HEK293 (cell line): ENCODE results near the gene PARP9.

Experiments
- CTCF ChIA-PET: fragments of 350-600 bp; formaldehyde crosslinking; extraction: SDS; loops from one replicate; lab custom pipeline; 2021; ENCODE audit warnings: antibody characterized with exemption; lab: Yijun Ruan, JAX
- POLR2A ChIA-PET: fragments of 300-600 bp; formaldehyde crosslinking; extraction: SDS; loops from one replicate; lab custom pipeline; 2020; ENCODE audit warnings: antibody characterized with exemption, inconsistent platforms; lab: Yijun Ruan, JAX
- H3K27ac ChIP-seq: fragments of 200-500 bp; sonication (Bioruptor generic); 2 replicates; pipeline ENCODE4 v1.5.1; 2014; ENCODE audit warnings: low read depth, low read length, control low read depth, inconsistent platforms; ENCODE audit errors: extremely low read depth
- H3K36me3 ChIP-seq, 2 experiments: fragments of 200-500 bp in 1 of 2; sonication (Bioruptor generic) in 1 of 2; 1 replicate in 1 of 2; 2 replicates in 1 of 2; pipeline ENCODE4 v1.5.1; 2014 to 2017; ENCODE audit warnings: inconsistent platforms in 2 of 2, low read length in 2 of 2; ENCODE audit not compliant: control insufficient read depth in 2 of 2, insufficient read depth in 1 of 2
- H3K4me1 ChIP-seq: fragments of 200-500 bp; sonication (Bioruptor generic); 2 replicates; pipeline ENCODE4 v1.5.1; 2014; ENCODE audit warnings: mild to moderate bottlenecking, low read length, inconsistent platforms; ENCODE audit not compliant: control insufficient read depth, insufficient read depth
- H3K4me3 ChIP-seq: 2 replicates; pipeline ENCODE4 v1.5.1; 2011; ENCODE audit warnings: low read depth, mild to moderate bottlenecking, control low read depth, low read length, moderate library complexity
- H3K9me3 ChIP-seq: fragments of 200-500 bp; sonication (Bioruptor generic); 2 replicates; pipeline ENCODE4 v1.5.1; 2014; ENCODE audit warnings: low read depth, low read length, inconsistent platforms; ENCODE audit not compliant: control insufficient read depth, insufficient read depth
- BCL11B ChIP-seq: fragments of 450-650 bp; formaldehyde crosslinking; IDR thresholded peaks from 2 replicates; pipeline ENCODE4 v1.5.1; 2016; ENCODE audit warnings: low read depth, missing biosample characterization, missing genetic modification characterization
- KLF16 ChIP-seq: fragments of 450-650 bp; formaldehyde crosslinking; IDR thresholded peaks from 2 replicates; pipeline ENCODE4 v1.5.1; 2017; ENCODE audit warnings: missing biosample characterization, missing genetic modification characterization
- KLF7 ChIP-seq: fragments of 450-650 bp; formaldehyde crosslinking; IDR thresholded peaks from 2 replicates; pipeline ENCODE4 v1.5.1; 2016; ENCODE audit warnings: missing biosample characterization, missing genetic modification characterization, borderline replicate concordance
- OVOL3 ChIP-seq: fragments of 450-650 bp; formaldehyde crosslinking; IDR thresholded peaks from 2 replicates; pipeline ENCODE4 v1.5.1; 2016; ENCODE audit warnings: missing biosample characterization, missing genetic modification characterization
- SCRT2 ChIP-seq: fragments of 450-650 bp; formaldehyde crosslinking; IDR thresholded peaks from 2 replicates; pipeline ENCODE4 v1.5.1; 2016; ENCODE audit warnings: missing biosample characterization, missing genetic modification characterization
- SP2 ChIP-seq: fragments of 450-650 bp; formaldehyde crosslinking; IDR thresholded peaks from 2 replicates; pipeline ENCODE4 v1.5.1; 2016; ENCODE audit warnings: missing biosample characterization, missing genetic modification characterization
- SP3 ChIP-seq: fragments of 450-650 bp; formaldehyde crosslinking; IDR thresholded peaks from 2 replicates; pipeline ENCODE4 v1.5.1; 2016; ENCODE audit warnings: missing biosample characterization, missing genetic modification characterization
- SP7 ChIP-seq: fragments of 450-650 bp; formaldehyde crosslinking; IDR thresholded peaks from 2 replicates; pipeline ENCODE4 v1.5.1; 2016; ENCODE audit warnings: missing biosample characterization, missing genetic modification characterization
- TRIM28 ChIP-seq: IDR thresholded peaks from 2 replicates; pipeline ENCODE4 v1.6.1; 2011; ENCODE audit warnings: low read length, control low read depth, borderline replicate concordance
- ZFP41 ChIP-seq: fragments of 450-650 bp; formaldehyde crosslinking; IDR thresholded peaks from 2 replicates; pipeline ENCODE4 v1.5.1; 2016; ENCODE audit warnings: missing biosample characterization, missing genetic modification characterization, borderline replicate concordance
- ZNF140 ChIP-seq: fragments of 450-650 bp; formaldehyde crosslinking; IDR thresholded peaks from 2 replicates; pipeline ENCODE4 v1.5.1; 2016; ENCODE audit warnings: missing biosample characterization, missing genetic modification characterization
- ZNF2 ChIP-seq: fragments of 450-650 bp; formaldehyde crosslinking; IDR thresholded peaks from 2 replicates; pipeline ENCODE4 v1.5.1; 2016; ENCODE audit warnings: missing biosample characterization, missing genetic modification characterization
- ZNF202 ChIP-seq: fragments of 450-650 bp; formaldehyde crosslinking; IDR thresholded peaks from 2 replicates; pipeline ENCODE4 v1.5.1; 2016; ENCODE audit warnings: missing biosample characterization, missing genetic modification characterization, borderline replicate concordance
- ZNF324 ChIP-seq: fragments of 450-650 bp; formaldehyde crosslinking; IDR thresholded peaks from 2 replicates; pipeline ENCODE4 v1.5.1; 2016; ENCODE audit warnings: missing biosample characterization, missing genetic modification characterization
- ZNF341 ChIP-seq: fragments of 450-650 bp; formaldehyde crosslinking; IDR thresholded peaks from 2 replicates; pipeline ENCODE4; 2016; ENCODE audit warnings: low read depth, missing biosample characterization, missing genetic modification characterization
- ZNF426 ChIP-seq: fragments of 450-650 bp; formaldehyde crosslinking; IDR thresholded peaks from 2 replicates; pipeline ENCODE4 v1.5.1; 2017; ENCODE audit warnings: missing biosample characterization, missing genetic modification characterization, mild to moderate bottlenecking, inconsistent platforms, moderate library complexity
- ZNF560 ChIP-seq: fragments of 450-650 bp; formaldehyde crosslinking; IDR thresholded peaks from 2 replicates; pipeline ENCODE4 v1.5.1; 2017; ENCODE audit warnings: missing biosample characterization, missing genetic modification characterization, borderline replicate concordance
- ZNF561 ChIP-seq: fragments of 450-650 bp; IDR thresholded peaks from 2 replicates; pipeline ENCODE4 v1.5.1; 2018; ENCODE audit warnings: missing biosample characterization, missing genetic modification characterization, borderline replicate concordance
- ZNF621 ChIP-seq: fragments of 450-650 bp; formaldehyde crosslinking; IDR thresholded peaks from 2 replicates; pipeline ENCODE4 v1.5.1; 2017; ENCODE audit warnings: missing biosample characterization, missing genetic modification characterization
- ZNF629 ChIP-seq: fragments of 450-650 bp; formaldehyde crosslinking; IDR thresholded peaks from 2 replicates; pipeline ENCODE4 v1.5.1; 2017; ENCODE audit warnings: missing biosample characterization, missing genetic modification characterization
- ZNF664 ChIP-seq: fragments of 450-650 bp; formaldehyde crosslinking; IDR thresholded peaks from 2 replicates; pipeline ENCODE4 v1.5.1; 2016; ENCODE audit warnings: missing biosample characterization, missing genetic modification characterization
- ZNF670 ChIP-seq: fragments of 450-650 bp; formaldehyde crosslinking; IDR thresholded peaks from 2 replicates; pipeline ENCODE4 v1.5.1; 2016; ENCODE audit warnings: missing biosample characterization, missing genetic modification characterization, low read depth
- ZNF776 ChIP-seq: fragments of 450-650 bp; formaldehyde crosslinking; IDR thresholded peaks from 2 replicates; pipeline ENCODE4 v1.5.0; 2017; ENCODE audit warnings: missing biosample characterization, missing genetic modification characterization, borderline replicate concordance
- ZNF785 ChIP-seq: fragments of 450-650 bp; formaldehyde crosslinking; IDR thresholded peaks from 2 replicates; pipeline ENCODE4 v1.5.1; 2016; ENCODE audit warnings: missing biosample characterization, missing genetic modification characterization
- ZNF791 ChIP-seq: fragments of 450-650 bp; formaldehyde crosslinking; IDR thresholded peaks from 2 replicates; pipeline ENCODE4 v1.5.1; 2016; ENCODE audit warnings: missing biosample characterization, missing genetic modification characterization
- ZNF837 ChIP-seq: fragments of 450-650 bp; formaldehyde crosslinking; IDR thresholded peaks from 2 replicates; pipeline ENCODE4 v1.5.1; 2016; ENCODE audit warnings: missing biosample characterization, missing genetic modification characterization
- ZSCAN16 ChIP-seq: fragments of 450-650 bp; formaldehyde crosslinking; IDR thresholded peaks from 2 replicates; pipeline ENCODE4 v1.5.1; 2016; ENCODE audit warnings: missing biosample characterization, missing genetic modification characterization
- ZSCAN23 ChIP-seq: fragments of 450-650 bp; formaldehyde crosslinking; IDR thresholded peaks from 2 replicates; pipeline ENCODE4 v1.5.1; 2016; ENCODE audit warnings: missing biosample characterization, missing genetic modification characterization
- TF ChIP-seq, protein P1 (sequence below): fragments of 450-650 bp; formaldehyde crosslinking; IDR thresholded peaks from 2 replicates; pipeline ENCODE4 v1.5.1; 2016; ENCODE audit warnings: missing biosample characterization, missing genetic modification characterization
- TF ChIP-seq, protein P2 (sequence below): fragments of 450-650 bp; IDR thresholded peaks from 2 replicates; pipeline ENCODE4 v1.5.1; 2018; ENCODE audit warnings: missing biosample characterization, missing genetic modification characterization
- TF ChIP-seq, protein P3 (sequence below): fragments of 450-650 bp; formaldehyde crosslinking; conservative IDR thresholded peaks from 2 replicates; pipeline ENCODE4 v1.5.1; 2016; ENCODE audit warnings: low read depth, missing biosample characterization, missing genetic modification characterization

Gene PARP9

DNA sequence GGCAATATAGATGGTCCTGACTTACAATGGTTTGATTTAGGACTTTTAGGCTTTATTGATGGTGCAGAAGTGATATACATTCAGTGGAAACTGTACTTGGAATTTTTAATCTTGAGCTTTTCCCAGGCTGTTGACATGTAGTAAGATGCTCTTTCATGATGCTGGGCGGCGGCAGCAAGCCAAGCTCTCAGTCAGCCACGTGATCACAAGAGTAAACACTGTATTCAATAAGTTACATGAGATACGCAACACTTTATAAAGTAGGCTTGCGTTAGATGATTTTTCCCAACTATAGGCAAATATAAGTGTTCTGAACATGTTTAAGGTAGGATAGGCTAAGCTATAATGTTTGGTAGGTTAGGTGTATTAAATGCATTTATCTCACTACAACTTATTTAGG, 17.9 kb downstream of the PARP9 start (continued):
- no peak for TF ChIP-seq ZNF560 (tag by site-specific recombination)
- TF ChIP-seq ZNF561: no peak

DNA sequence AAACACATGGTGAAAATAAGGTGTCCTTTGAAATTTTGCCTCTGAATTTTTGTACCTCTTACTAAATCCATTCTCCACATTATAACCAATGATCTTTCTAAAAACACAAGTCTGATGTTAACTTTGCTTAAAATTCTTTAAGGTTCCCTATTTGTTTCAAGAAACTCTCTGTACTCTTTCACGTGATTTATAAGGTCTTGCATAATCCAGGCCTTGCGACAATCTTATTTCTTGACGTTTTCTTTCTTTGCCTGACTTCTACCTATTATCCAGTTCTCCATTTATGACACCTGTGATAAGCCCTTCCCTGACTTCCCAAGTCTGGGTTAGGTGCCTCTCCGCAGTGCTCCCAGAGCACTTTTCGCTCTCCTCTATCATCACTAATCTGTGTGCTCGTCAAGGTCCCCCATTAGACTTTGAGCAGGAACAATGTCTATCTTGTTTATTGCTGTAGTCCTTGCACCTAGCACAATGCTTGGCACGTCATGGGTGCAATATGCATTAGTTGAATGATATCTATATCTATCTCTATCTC, 25.1 kb downstream of the PARP9 start:
- Histone ChIP-seq H3K36me3 (peaks cover 0 to 7% of the 10 kb centered on the region in 2 experiments; a peak in 2 of 3 replicates), H3K9me3 (no peaks in the 10 kb centered on the region), H3K4me3 (no peak overlapping the region), H3K27ac (no peak overlapping the region), H3K4me1 (no peaks in the 10 kb centered on the region)
- ChIA-PET CTCF (no interaction called here), POLR2A (no interaction called here)
- TF ChIP-seq ZNF341 (tag by site-specific recombination) (no peak), ZNF324 (no peak), ZNF791 (tag by site-specific recombination) (no peak), ZNF140 (tag by site-specific recombination) (no peak), ZSCAN23 (tag by site-specific recombination) (no peak), ZNF629 (no peak), KLF7 (tag by site-specific recombination) (no peak), ZNF776 (no peak), SP2 (tag by site-specific recombination) (no peak), ZFP41 (tag by site-specific recombination) (no peak), ZNF2 (tag by site-specific recombination) (no peak), TRIM28 (no peak)
- TF ChIP-seq, protein P1, sequence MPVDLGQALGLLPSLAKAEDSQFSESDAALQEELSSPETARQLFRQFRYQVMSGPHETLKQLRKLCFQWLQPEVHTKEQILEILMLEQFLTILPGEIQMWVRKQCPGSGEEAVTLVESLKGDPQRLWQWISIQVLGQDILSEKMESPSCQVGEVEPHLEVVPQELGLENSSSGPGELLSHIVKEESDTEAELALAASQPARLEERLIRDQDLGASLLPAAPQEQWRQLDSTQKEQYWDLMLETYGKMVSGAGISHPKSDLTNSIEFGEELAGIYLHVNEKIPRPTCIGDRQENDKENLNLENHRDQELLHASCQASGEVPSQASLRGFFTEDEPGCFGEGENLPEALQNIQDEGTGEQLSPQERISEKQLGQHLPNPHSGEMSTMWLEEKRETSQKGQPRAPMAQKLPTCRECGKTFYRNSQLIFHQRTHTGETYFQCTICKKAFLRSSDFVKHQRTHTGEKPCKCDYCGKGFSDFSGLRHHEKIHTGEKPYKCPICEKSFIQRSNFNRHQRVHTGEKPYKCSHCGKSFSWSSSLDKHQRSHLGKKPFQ (tag by site-specific recombination): no peak
- TF ChIP-seq, protein P2, sequence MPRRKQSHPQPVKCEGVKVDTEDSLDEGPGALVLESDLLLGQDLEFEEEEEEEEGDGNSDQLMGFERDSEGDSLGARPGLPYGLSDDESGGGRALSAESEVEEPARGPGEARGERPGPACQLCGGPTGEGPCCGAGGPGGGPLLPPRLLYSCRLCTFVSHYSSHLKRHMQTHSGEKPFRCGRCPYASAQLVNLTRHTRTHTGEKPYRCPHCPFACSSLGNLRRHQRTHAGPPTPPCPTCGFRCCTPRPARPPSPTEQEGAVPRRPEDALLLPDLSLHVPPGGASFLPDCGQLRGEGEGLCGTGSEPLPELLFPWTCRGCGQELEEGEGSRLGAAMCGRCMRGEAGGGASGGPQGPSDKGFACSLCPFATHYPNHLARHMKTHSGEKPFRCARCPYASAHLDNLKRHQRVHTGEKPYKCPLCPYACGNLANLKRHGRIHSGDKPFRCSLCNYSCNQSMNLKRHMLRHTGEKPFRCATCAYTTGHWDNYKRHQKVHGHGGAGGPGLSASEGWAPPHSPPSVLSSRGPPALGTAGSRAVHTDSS (tag by site-specific recombination): no peak
- TF ChIP-seq, protein P3, sequence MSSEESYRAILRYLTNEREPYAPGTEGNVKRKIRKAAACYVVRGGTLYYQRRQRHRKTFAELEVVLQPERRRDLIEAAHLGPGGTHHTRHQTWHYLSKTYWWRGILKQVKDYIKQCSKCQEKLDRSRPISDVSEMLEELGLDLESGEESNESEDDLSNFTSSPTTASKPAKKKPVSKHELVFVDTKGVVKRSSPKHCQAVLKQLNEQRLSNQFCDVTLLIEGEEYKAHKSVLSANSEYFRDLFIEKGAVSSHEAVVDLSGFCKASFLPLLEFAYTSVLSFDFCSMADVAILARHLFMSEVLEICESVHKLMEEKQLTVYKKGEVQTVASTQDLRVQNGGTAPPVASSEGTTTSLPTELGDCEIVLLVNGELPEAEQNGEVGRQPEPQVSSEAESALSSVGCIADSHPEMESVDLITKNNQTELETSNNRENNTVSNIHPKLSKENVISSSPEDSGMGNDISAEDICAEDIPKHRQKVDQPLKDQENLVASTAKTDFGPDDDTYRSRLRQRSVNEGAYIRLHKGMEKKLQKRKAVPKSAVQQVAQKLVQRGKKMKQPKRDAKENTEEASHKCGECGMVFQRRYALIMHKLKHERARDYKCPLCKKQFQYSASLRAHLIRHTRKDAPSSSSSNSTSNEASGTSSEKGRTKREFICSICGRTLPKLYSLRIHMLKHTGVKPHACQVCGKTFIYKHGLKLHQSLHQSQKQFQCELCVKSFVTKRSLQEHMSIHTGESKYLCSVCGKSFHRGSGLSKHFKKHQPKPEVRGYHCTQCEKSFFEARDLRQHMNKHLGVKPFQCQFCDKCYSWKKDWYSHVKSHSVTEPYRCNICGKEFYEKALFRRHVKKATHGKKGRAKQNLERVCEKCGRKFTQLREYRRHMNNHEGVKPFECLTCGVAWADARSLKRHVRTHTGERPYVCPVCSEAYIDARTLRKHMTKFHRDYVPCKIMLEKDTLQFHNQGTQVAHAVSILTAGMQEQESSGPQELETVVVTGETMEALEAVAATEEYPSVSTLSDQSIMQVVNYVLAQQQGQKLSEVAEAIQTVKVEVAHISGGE (tag by site-specific recombination): no peak

DNA sequence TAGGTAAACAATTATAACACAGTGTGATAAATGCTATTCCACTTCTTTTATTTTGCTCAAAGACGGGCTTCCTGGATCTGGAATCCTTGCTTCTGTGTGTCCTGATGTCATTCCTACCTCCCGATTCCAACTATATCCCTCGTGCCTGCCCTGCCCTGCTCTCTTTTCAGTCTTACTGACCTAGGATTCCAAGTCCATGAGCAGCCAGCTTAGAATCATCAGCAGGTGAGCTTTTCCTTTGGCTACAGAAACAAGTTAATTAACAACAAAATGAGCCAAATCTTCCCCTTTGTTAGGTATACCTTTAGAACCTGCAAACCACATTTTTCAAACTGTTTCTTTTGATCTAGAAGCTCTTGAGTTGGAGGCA, 27.5 kb downstream of the PARP9 start:
- H3K36me3 ChIP-seq: peaks cover 0 to 17% of the 10 kb centered on the region in 2 experiments; a peak in 1 of 3 replicates
- no peaks in the 10 kb centered on the region for H3K9me3 ChIP-seq
- no peak overlapping the region for H3K27ac ChIP-seq
- H3K4me1 ChIP-seq: no peaks in the 10 kb centered on the region
- ChIA-PET POLR2A (no interaction called here), CTCF (interaction anchor here (1.3 kb wide), 1 partner anchor 12 kb away, joined by 3 read pairs; no protein-coding TSS in a partner anchor)
- H3K4me3 ChIP-seq: no peak overlapping the region
- TF ChIP-seq SP7 (tag by site-specific recombination): no peak
- TF ChIP-seq ZNF670 (tag by site-specific recombination): no peak
- no peak for TF ChIP-seq SP3 (tag by site-specific recombination)
- TF ChIP-seq ZNF560 (tag by site-specific recombination): no peak
- no peak for TF ChIP-seq ZNF664 (tag by site-specific recombination)
- TF ChIP-seq ZNF621 (tag by site-specific recombination): no peak
- TF ChIP-seq ZNF785 (tag by site-specific recombination): no peak
- no peak for TF ChIP-seq ZNF202
- TF ChIP-seq BCL11B (tag by site-specific recombination): no peak
- no peak for TF ChIP-seq ZNF837 (tag by site-specific recombination)
- TF ChIP-seq OVOL3: no peak
- TF ChIP-seq KLF16 (tag by site-specific recombination): no peak
- TF ChIP-seq SCRT2 (tag by site-specific recombination): no peak
- no peak for TF ChIP-seq ZNF426
- no peak for TF ChIP-seq ZSCAN16 (tag by site-specific recombination)
